NCI-H345 treated with DMSO at 0.1 percent for 48 hours (cell line): ENCODE measurements around the gene SLC25A26.

Experiments
- DNase-seq: peaks from one replicate; lab custom pipeline; 2025; ENCODE audit not compliant: unreplicated experiment; lab: John Stamatoyannopoulos, UW

The SLC25A26 gene

DNA sequence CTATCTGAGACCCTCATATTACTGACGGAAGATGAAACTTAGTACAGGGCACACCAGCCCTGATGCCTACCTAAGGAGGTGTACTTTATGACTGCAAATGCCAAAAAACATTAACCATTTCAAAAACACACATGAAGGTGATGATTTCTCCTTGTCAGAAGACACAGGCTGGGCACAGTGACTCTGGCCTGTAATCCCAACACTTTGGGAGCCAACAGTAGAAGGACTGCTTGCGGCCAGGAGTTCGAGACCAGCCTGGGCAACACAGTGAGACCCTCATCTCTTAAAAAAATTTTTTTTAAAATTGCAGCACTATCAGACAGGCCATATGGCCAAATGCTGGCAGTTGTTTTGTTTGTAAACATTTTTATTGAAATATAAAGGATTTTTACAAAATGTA lies 206.6 kb downstream of the SLC25A26 start:
- DNase-seq: no peak

DNA sequence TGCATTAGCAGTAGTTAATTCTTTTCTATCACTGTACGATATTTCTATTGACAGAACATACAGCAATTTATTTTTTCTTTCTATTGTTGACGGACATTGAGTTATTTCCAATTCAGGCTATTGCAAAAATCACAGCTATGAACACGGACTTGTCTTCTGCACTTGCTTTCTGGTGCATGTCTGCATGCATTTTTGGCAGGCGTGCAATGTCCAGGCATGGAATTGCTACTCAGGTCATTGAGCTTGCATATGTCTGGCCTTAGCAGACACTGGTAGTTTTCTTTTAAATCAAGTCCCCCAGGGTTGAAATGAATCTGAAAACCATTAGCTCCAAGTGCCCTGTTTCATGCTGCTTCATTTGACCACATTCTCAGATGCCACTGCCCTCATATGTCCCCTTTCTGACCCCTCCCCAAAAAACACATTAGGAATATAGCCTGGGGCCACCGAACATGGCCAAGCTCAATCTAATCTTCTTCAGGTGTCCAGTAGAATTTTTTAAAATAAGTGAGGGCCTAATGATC lies 207.2 kb downstream of the SLC25A26 start:
- no peak for DNase-seq
